ENCODE results near the gene CUEDC2.
A peak's percentile ranks its signal among the peaks of the same experiment; 100 is the strongest.

Gene CUEDC2

GRCh38 chr10:102424916-102425315 lies 7.5 kb downstream of the CUEDC2 start:
- no peak for DNase-seq (ENCODE audit: low read depth, low spot score)

GRCh38 chr10:102424145-102424544 lies 8.2 kb downstream of the CUEDC2 start:
- no peak for DNase-seq (ENCODE audit: low read depth, low spot score)

- no peak for DNase-seq (ENCODE audit: low read depth, low spot score)
Measured at GRCh38 chr10:102423372-102423968, 8.9 kb downstream of the CUEDC2 start.

GRCh38 chr10:102422545-102423129 lies 9.7 kb downstream of the CUEDC2 start:
- no peak for DNase-seq (ENCODE audit: low read depth, low spot score)

GRCh38 chr10:102421757-102422512 lies 10.4 kb downstream of the CUEDC2 start:
- no peak for DNase-seq (ENCODE audit: low read depth, low spot score)

GRCh38 chr10:102421507-102421756 lies 10.9 kb downstream of the CUEDC2 start:
- no peak for DNase-seq (ENCODE audit: low read depth, low spot score)

GRCh38 chr10:102420714-102421506 lies 11.5 kb downstream of the CUEDC2 start, which contains the start of gene FBXL15:
TSS of gene FBXL15 (plus strand) at chr10:102420836. CDS start at chr10:102421130, 294 bp downstream.
- DNase-seq (ENCODE audit: low read depth, low spot score), result peak; percentile 88

- no peak for DNase-seq (ENCODE audit: low read depth, low spot score)
Measured at GRCh38 chr10:102420181-102420713, 12.1 kb downstream of the CUEDC2 start.

GRCh38 chr10:102419269-102420180 lies 12.8 kb downstream of the CUEDC2 start:
- peak; percentile 51 for DNase-seq (ENCODE audit: low read depth, low spot score)

- no peak for DNase-seq (ENCODE audit: low read depth, low spot score)
Measured at GRCh38 chr10:102418622-102419268, 13.6 kb downstream of the CUEDC2 start, which contains the start of gene PSD. TSS of gene PSD (minus strand) at chr10:102418785. CDS start at chr10:102417038, 1,747 bp downstream.

GRCh38 chr10:102416695-102417094 lies 15.7 kb downstream of the CUEDC2 start:
- no peak for DNase-seq (ENCODE audit: low read depth, low spot score)

- DNase-seq (ENCODE audit: low read depth, low spot score), result no peak
Measured at GRCh38 chr10:102416283-102416682, 16.1 kb downstream of the CUEDC2 start.

- DNase-seq (ENCODE audit: low read depth, low spot score), result no peak
Measured at GRCh38 chr10:102414749-102415148, 17.6 kb downstream of the CUEDC2 start.

GRCh38 chr10:102413806-102414561 lies 18.4 kb downstream of the CUEDC2 start:
- DNase-seq (ENCODE audit: low read depth, low spot score), result no peak

GRCh38 chr10:102413053-102413705 lies 19.2 kb downstream of the CUEDC2 start:
- DNase-seq (ENCODE audit: low read depth, low spot score), result no peak

- DNase-seq (ENCODE audit: low read depth, low spot score), result no peak
Measured at GRCh38 chr10:102412293-102412692, 20.1 kb downstream of the CUEDC2 start.

GRCh38 chr10:102411341-102412255 lies 20.8 kb downstream of the CUEDC2 start:
- DNase-seq (ENCODE audit: low read depth, low spot score), result no peak

Data from activated CD4-positive, CD25-positive, alpha-beta regulatory T cell treated with anti-CD3 and anti-CD28 coated beads, Interleukin-2, amount 50 U/mL, for 16 hours (primary cell).